CD14-positive monocyte (primary cell): Measurements from ENCODE around the gene KLF15. TPM values are rescaled to one million over a fixed set of nuclear protein-coding genes. Genes with fewer than 3 reads are reported as not detected.

Source experiments
- DNase-seq, 3 donors: peaks; one replicate each; pipeline ENCODE4 v3.0.0-alpha.2; 2011 to 2022
- H2AFZ ChIP-seq: 2 replicates; pipeline ENCODE4 v1.6.0; 2012; ENCODE audit warnings: mild to moderate bottlenecking, low read depth, low read length, inconsistent platforms; ENCODE audit not compliant: insufficient read depth, poor library complexity, severe bottlenecking
- H3K27ac ChIP-seq, 2 donors: 1 replicate in 1 of 2; 2 replicates in 1 of 2; pipeline ENCODE4 v1.5.1; 2012 to 2013; ENCODE audit warnings: low read length in 2 of 2, control low read depth in 1 of 2, inconsistent platforms in 1 of 2, low read depth in 1 of 2, mild to moderate bottlenecking in 1 of 2
- H3K27me3 ChIP-seq, 2 donors: one replicate each; pipeline versions ENCODE4 v1.6.0 to v1.6.1; 2011 to 2013; ENCODE audit warnings: low read length in 2 of 2; ENCODE audit not compliant: control insufficient read depth in 2 of 2, insufficient read depth in 2 of 2
- H3K36me3 ChIP-seq, 2 donors: replicated peaks in 1 of 2; 1 replicate in 1 of 2; 2 replicates in 1 of 2; pipeline versions ENCODE4 v1.5.1 to v1.6.1; 2012 to 2013; ENCODE audit warnings: low read length in 2 of 2, control low read depth in 1 of 2, inconsistent platforms in 1 of 2, mild to moderate bottlenecking in 1 of 2; ENCODE audit not compliant: insufficient read depth in 2 of 2, control insufficient read depth in 1 of 2
- H3K4me1 ChIP-seq, 2 donors: 1 replicate in 1 of 2; 2 replicates in 1 of 2; pipeline versions ENCODE4 v1.5.1 to v1.6.1; 2012 to 2013; ENCODE audit warnings: low read length in 2 of 2, control low read depth in 1 of 2, inconsistent platforms in 1 of 2, mild to moderate bottlenecking in 1 of 2, moderate library complexity in 1 of 2; ENCODE audit not compliant: insufficient read depth in 2 of 2, control insufficient read depth in 1 of 2
- H3K4me2 ChIP-seq: replicated peaks from 2 replicates; pipeline ENCODE3; 2012; ENCODE audit warnings: low read length, moderate library complexity, mild to moderate bottlenecking; ENCODE audit not compliant: poor library complexity, severe bottlenecking; ENCODE audit errors: extremely low read depth
- H3K4me3 ChIP-seq, 3 experiments: fragments of 200-600 bp in 1 of 3; sonication (generic) in 1 of 3; replicated peaks in 1 of 3; 1 replicate in 2 of 3; 2 replicates in 1 of 3; pipeline ENCODE4 v1.5.1; 2011 to 2013; ENCODE audit warnings: low read length in 3 of 3, mild to moderate bottlenecking in 3 of 3, control low read depth in 2 of 3, low read depth in 2 of 3, inconsistent platforms in 1 of 3, moderate library complexity in 1 of 3
- H3K79me2 ChIP-seq: 2 replicates; pipeline ENCODE4 v1.6.0; 2012; ENCODE audit warnings: mild to moderate bottlenecking, control low read depth, inconsistent platforms, low read length, moderate library complexity; ENCODE audit not compliant: insufficient read depth
- H3K9ac ChIP-seq: 2 replicates; pipeline ENCODE4 v1.6.0; 2017; ENCODE audit warnings: low read length, mild to moderate bottlenecking; ENCODE audit not compliant: insufficient read depth, poor library complexity, severe bottlenecking
- H3K9me3 ChIP-seq, 2 donors: replicated peaks in 1 of 2; 1 replicate in 1 of 2; 2 replicates in 1 of 2; pipeline versions ENCODE4 v1.5.1 to v1.6.1; 2012 to 2013; ENCODE audit warnings: low read length in 2 of 2, control low read depth in 1 of 2; ENCODE audit not compliant: control insufficient read depth in 1 of 2, insufficient read depth in 1 of 2
- H4K20me1 ChIP-seq: 2 replicates; pipeline ENCODE4 v1.6.0; 2012; ENCODE audit warnings: mild to moderate bottlenecking, low read length, control low read depth, moderate library complexity; ENCODE audit not compliant: insufficient read depth
- H3K27ac Mint-ChIP-seq, 7 donors: one replicate each; pipeline ENCODE4 v1.8.0; 2020; ENCODE audit warnings: mild to moderate bottlenecking in 7 of 7, mixed read lengths in 7 of 7, moderate library complexity in 6 of 7, inconsistent platforms in 2 of 7
- H3K27me3 Mint-ChIP-seq, 3 donors: one replicate each; pipeline ENCODE4 v1.8.0; 2021 to 2022; ENCODE audit warnings: low read depth in 3 of 3, mild to moderate bottlenecking in 3 of 3, mixed read lengths in 3 of 3, moderate library complexity in 3 of 3, inconsistent platforms in 1 of 3
- H3K36me3 Mint-ChIP-seq, 2 donors: one replicate each; pipeline ENCODE4 v1.8.0; 2020; ENCODE audit warnings: mixed read lengths in 2 of 2, inconsistent platforms in 1 of 2, mild to moderate bottlenecking in 1 of 2
- H3K4me1 Mint-ChIP-seq: one replicate; pipeline ENCODE4 v1.8.0; 2020; ENCODE audit warnings: mild to moderate bottlenecking, mixed read lengths
- H3K4me3 Mint-ChIP-seq, 2 donors: one replicate each; pipeline ENCODE4 v1.8.0; 2020; ENCODE audit warnings: mild to moderate bottlenecking in 2 of 2, mixed read lengths in 2 of 2, moderate library complexity in 1 of 2
- H3K9me3 Mint-ChIP-seq, 7 donors: one replicate each; pipeline ENCODE4 v1.8.0; 2020 to 2022; ENCODE audit warnings: mixed read lengths in 7 of 7, mild to moderate bottlenecking in 6 of 7, moderate library complexity in 6 of 7, inconsistent platforms in 2 of 7
- WGBS: methylation state at CpG from one replicate; pipeline ENCODE4 v1.1.5; 2013; ENCODE audit warnings: missing lambda C conversion rate; ENCODE audit not compliant: insufficient coverage; 5-methylcytosine and 5-hydroxymethylcytosine counted together
- intact Hi-C, 2 donors: fragments of 100-400 bp; cut with micrococcal nuclease; formaldehyde crosslinking; loops; one replicate each; pipeline versions ENCODE4 v1.15.0 to v1.15.1; 2023
- polyA plus RNA-seq, 3 donors: library from polyadenylated mRNA; depleted of rRNA in 1 of 3; unstranded in 2 of 3; stranded (reverse) in 1 of 3; fragments of 300-500 nt in 2 of 3; fragments of >200 nt in 1 of 3; fragmentation: Illumina TruSeq in 2 of 3; gene quantifications; 1 replicate in 2 of 3; 2 replicates in 1 of 3; pipeline ENCODE4 v1.2.3, GENCODE V29; 2012 to 2021
- TF ChIP-seq, protein P1 (sequence below): fragments of 200-600 bp; IDR thresholded peaks from one replicate; pipeline ENCODE4 v1.8.0; 2022; ENCODE audit warnings: antibody characterized with exemption, mild to moderate bottlenecking

Gene KLF15
- polyA plus RNA-seq, 3 donors, result not detected

DNA sequence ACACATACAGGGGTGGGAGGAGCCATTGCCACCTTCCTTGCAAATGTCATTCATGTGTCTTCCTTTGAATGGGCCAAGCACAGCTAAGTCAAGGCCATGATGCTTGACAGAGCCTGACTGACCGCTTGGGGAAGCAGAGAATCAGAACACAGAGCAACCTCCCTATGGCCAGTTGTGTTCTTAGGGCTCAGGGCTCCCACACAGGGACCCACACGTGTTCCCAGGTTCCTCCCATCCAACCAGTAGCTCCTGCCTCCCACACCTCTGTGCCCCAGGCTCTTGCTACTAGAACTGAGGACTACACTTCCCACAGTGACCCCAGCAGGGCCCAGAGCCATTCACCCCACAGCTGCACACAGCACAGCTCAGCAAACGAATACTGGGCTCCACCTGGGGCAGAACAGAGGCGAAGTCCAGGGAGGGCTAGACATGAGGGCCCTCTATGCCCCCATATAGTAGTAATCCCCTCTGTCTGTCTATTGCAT, 42.9 kb downstream of the KLF15 start:
- Histone ChIP-seq H3K27me3 (no peaks in the 10 kb centered on the region), H3K4me3 (no peak overlapping the region), H2AFZ (no peak overlapping the region), H3K27ac (no peak overlapping the region), H3K4me2 (no peak overlapping the region), H3K4me1 (no peaks in the 10 kb centered on the region), H4K20me1 (no peaks in the 10 kb centered on the region), H3K9ac (no peak overlapping the region), H3K9me3 (peaks cover 0 to 10% of the 10 kb centered on the region in 2 donors), H3K79me2 (no peaks in the 10 kb centered on the region), H3K36me3 (no peaks in the 10 kb centered on the region)
- WGBS, result 81% methylated on average over 2 of the region's 4 CpGs
- Mint-ChIP-seq H3K27me3 (peaks cover 2 to 12% (median 6%) of the 10 kb centered on the region in 3 donors), H3K27ac (no peak overlapping the region), H3K4me1 (no peaks in the 10 kb centered on the region), H3K9me3 (peaks cover 0 to 9% (median 9%) of the 10 kb centered on the region in 7 donors), H3K4me3 (no peak overlapping the region), H3K36me3 (no peaks in the 10 kb centered on the region)
- intact Hi-C loops, result no loop called here
- DNase-seq, result no peak
- TF ChIP-seq, protein P1, sequence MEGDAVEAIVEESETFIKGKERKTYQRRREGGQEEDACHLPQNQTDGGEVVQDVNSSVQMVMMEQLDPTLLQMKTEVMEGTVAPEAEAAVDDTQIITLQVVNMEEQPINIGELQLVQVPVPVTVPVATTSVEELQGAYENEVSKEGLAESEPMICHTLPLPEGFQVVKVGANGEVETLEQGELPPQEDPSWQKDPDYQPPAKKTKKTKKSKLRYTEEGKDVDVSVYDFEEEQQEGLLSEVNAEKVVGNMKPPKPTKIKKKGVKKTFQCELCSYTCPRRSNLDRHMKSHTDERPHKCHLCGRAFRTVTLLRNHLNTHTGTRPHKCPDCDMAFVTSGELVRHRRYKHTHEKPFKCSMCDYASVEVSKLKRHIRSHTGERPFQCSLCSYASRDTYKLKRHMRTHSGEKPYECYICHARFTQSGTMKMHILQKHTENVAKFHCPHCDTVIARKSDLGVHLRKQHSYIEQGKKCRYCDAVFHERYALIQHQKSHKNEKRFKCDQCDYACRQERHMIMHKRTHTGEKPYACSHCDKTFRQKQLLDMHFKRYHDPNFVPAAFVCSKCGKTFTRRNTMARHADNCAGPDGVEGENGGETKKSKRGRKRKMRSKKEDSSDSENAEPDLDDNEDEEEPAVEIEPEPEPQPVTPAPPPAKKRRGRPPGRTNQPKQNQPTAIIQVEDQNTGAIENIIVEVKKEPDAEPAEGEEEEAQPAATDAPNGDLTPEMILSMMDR, result no peak

DNA sequence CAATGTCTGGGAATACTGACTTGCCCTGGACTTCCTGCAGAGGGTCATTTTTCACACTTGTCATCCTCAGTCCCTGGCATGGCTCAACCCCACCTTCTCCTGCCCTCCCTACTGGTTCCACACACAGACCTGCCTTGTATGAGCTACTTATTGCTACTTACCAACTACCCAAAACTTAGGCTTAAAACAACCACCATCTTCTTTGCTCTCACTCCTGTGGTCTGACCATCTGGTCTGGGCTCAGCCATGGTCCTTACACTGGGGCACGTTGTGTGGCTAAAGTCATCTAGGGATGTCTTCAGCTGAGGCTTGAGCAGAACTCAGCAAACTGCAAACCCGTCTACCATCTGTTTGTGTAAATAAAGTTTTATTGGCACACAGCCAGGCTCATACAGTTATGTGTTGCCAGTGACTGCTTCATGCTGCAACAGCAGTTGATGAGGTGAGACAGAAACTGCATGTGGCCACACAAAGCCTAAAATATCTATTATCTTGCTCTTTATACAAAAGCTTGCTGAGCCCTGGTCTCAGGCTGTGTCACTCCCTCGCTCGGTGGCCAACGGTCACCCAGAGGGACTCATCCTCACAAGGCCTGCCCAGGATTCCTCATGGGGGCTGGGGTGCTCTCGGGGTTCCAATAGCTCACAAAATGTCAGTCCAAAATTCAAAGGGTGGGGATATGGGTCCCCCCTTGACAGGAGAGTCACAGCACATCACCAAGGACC, 43.5 kb downstream of the KLF15 start:
- no peak for DNase-seq

More for the DNA sequence above, 43.5 kb downstream of the KLF15 start:
- no peak overlapping the region for H3K27ac Mint-ChIP-seq
- H3K36me3 Mint-ChIP-seq, result no peaks in the 10 kb centered on the region
- Histone ChIP-seq H3K36me3 (no peaks in the 10 kb centered on the region), H3K9ac (no peak overlapping the region), H3K4me1 (no peaks in the 10 kb centered on the region), H3K27ac (no peak overlapping the region), H3K4me2 (no peak overlapping the region), H2AFZ (no peak overlapping the region), H3K27me3 (no peaks in the 10 kb centered on the region), H3K79me2 (no peaks in the 10 kb centered on the region), H4K20me1 (no peaks in the 10 kb centered on the region), H3K4me3 (no peak overlapping the region), H3K9me3 (peaks cover 0 to 10% of the 10 kb centered on the region in 2 donors)
- no peak overlapping the region for H3K4me3 Mint-ChIP-seq
- peaks cover 2 to 12% (median 7%) of the 10 kb centered on the region in 3 donors for H3K27me3 Mint-ChIP-seq
- TF ChIP-seq, protein P1, result no peak
- H3K9me3 Mint-ChIP-seq, result peaks cover 0 to 10% (median 9%) of the 10 kb centered on the region in 7 donors
- intact Hi-C loops, result no loop called here
- peaks cover 2% of the 10 kb centered on the region for H3K4me1 Mint-ChIP-seq
- 100% methylated on average over 4 of the region's 6 CpGs for WGBS
